ENCODE data around the gene CYP27C1. TPM values are rescaled to one million over a fixed set of nuclear protein-coding genes. Genes with fewer than 3 reads are reported as not detected.

The CYP27C1 gene
- total and polyA plus RNA-seq, 2 of the 13 experiments (the other 11 are each of a cell fraction or from before 2014, with no cell fraction given), result not detected

- H4K20me1 ChIP-seq (ENCODE audit: insufficient read depth, low read length), result no peaks in the 10 kb centered on the region
- no peaks in the 10 kb centered on the region for H3K4me1 ChIP-seq (ENCODE audit: insufficient read depth, low read length)
- no peaks in the 10 kb centered on the region for H3K79me2 ChIP-seq (ENCODE audit: insufficient read depth, low read length)
- intact Hi-C loops (cut with micrococcal nuclease; ENCODE audit: unreplicated experiment), result no loop called here
- H3K9ac ChIP-seq (ENCODE audit: insufficient read depth, low read depth, low read length), result no peak overlapping the region
- CTCF ChIA-PET (ENCODE audit: low intra/inter-chr PET ratio, low total read pairs), result no interaction called here
- DNase-seq (ENCODE audit: low spot score) (no peak), FAIRE-seq (no peak), ATAC-seq (no peak)
- in situ Hi-C loops (cut with HindIII; ENCODE audit: extremely low pct_ligation_motif_present, low pct_unique_long_range_greater_than_20kb), result no loop called here
- H3K4me3 ChIP-seq (replicated peaks in 1 of 3; ENCODE audit: insufficient read depth in 1 of 3, low read depth in 2 of 3, low read length in 3 of 3), result no peak overlapping the region
- no peak overlapping the region for H3K27ac ChIP-seq (ENCODE audit: extremely low read length, insufficient read depth, low read length)
- peaks cover 5 to 15% of the 10 kb centered on the region in 2 experiments; a peak in 2 of 5 replicates for H3K27me3 ChIP-seq (ENCODE audit: control insufficient read depth in 1 of 2, insufficient read depth in 2 of 2, low read length in 2 of 2)
- no peak overlapping the region for H2AFZ ChIP-seq (ENCODE audit: low read length)
- no peaks in the 10 kb centered on the region for H3K9me3 ChIP-seq (ENCODE audit: low read length)
- TF ChIP-seq ZNF564 (CRISPR knock-in tag; IDR thresholded peaks at IDR 0.05), result no peak
- POLR2A ChIA-PET, result no interaction called here
- 0% methylated on average over 1 of the region's 1 CpG for WGBS (ENCODE audit: low lambda C conversion rate)
- H3K36me3 ChIP-seq (replicated peaks in 1 of 2; ENCODE audit: control insufficient read depth in 1 of 2, insufficient read depth in 2 of 2, low read length in 2 of 2), result no peaks in the 10 kb centered on the region
- H3K4me2 ChIP-seq (ENCODE audit: low read depth, low read length), result no peak overlapping the region
- no TSS peak for BruUV-seq (replicated peaks)
Measured at GRCh38 chr2:127145280-127145895, 74.7 kb downstream of the CYP27C1 start.

- Histone ChIP-seq H3K36me3 (replicated peaks in 1 of 2; ENCODE audit: control insufficient read depth in 1 of 2, insufficient read depth in 2 of 2, low read length in 2 of 2) (no peaks in the 10 kb centered on the region), H3K4me2 (ENCODE audit: low read depth, low read length) (no peak overlapping the region), H3K4me1 (ENCODE audit: insufficient read depth, low read length) (no peaks in the 10 kb centered on the region), H3K9me3 (ENCODE audit: low read length) (no peaks in the 10 kb centered on the region), H3K27ac (ENCODE audit: extremely low read length, insufficient read depth, low read length) (no peak overlapping the region), H3K4me3 (replicated peaks in 1 of 3; ENCODE audit: insufficient read depth in 1 of 3, low read depth in 2 of 3, low read length in 3 of 3) (no peak overlapping the region), H2AFZ (ENCODE audit: low read length) (no peak overlapping the region), H3K27me3 (ENCODE audit: control insufficient read depth in 1 of 2, insufficient read depth in 2 of 2, low read length in 2 of 2) (peaks cover 5 to 18% of the 10 kb centered on the region in 2 experiments; a peak in 2 of 5 replicates), H3K79me2 (ENCODE audit: insufficient read depth, low read length) (no peaks in the 10 kb centered on the region), H4K20me1 (ENCODE audit: insufficient read depth, low read length) (no peaks in the 10 kb centered on the region), H3K9ac (ENCODE audit: insufficient read depth, low read depth, low read length) (no peak overlapping the region)
- no peak for TF ChIP-seq ZBTB40 (IDR thresholded peaks at IDR 0.05)
- TF ChIP-seq ZBTB40 (CRISPR knock-in tag; IDR thresholded peaks at IDR 0.05), result no peak
- no peak for TF ChIP-seq RARA (CRISPR knock-in tag; IDR thresholded peaks at IDR 0.05)
- TF ChIP-seq ZNF563 (CRISPR knock-in tag; IDR thresholded peaks at IDR 0.05), result no peak
- TF ChIP-seq ZNF124 (CRISPR knock-in tag; IDR thresholded peaks at IDR 0.05), result no peak
- TF ChIP-seq ETV6 (CRISPR knock-in tag; conservative IDR thresholded peaks at IDR 0.05), result no peak
- no peak for DNase-seq (ENCODE audit: low spot score)
- BruUV-seq (replicated peaks), result no TSS peak
- peak; percentile 30; the same call in 2 of the 3 replicates for ATAC-seq
- intact Hi-C loops (cut with micrococcal nuclease; ENCODE audit: unreplicated experiment), result no loop called here
- ChIA-PET CTCF (ENCODE audit: low intra/inter-chr PET ratio, low total read pairs) (no interaction called here), POLR2A (no interaction called here)
- WGBS (ENCODE audit: low lambda C conversion rate), result 32% methylated on average over 11 of the region's 11 CpGs
- in situ Hi-C loops (cut with HindIII; ENCODE audit: extremely low pct_ligation_motif_present, low pct_unique_long_range_greater_than_20kb), result no loop called here
- FAIRE-seq, result no peak
Measured at GRCh38 chr2:127143841-127144782, 76.0 kb downstream of the CYP27C1 start.

All from HepG2 (cell line).